A673 (cell line): ENCODE measurements around the gene STXBP4. TPM values are rescaled to one million over a fixed set of nuclear protein-coding genes. Genes with fewer than 3 reads are reported as not detected.

ENCODE experiments used
- BruUV-seq: library from RNA; stranded (reverse); fragments of 400-500 nt; replicated peaks from 2 replicates; lab custom pipeline; 2021; lab: Mats Ljungman, UMichigan
- CTCF ChIA-PET: fragments of 300-600 bp; sonication (Branson Sonifier 250); formaldehyde crosslinking; loops from one replicate; lab custom pipeline; 2022; ENCODE audit warnings: antibody characterized with exemption; lab: Charles Lee
- POLR2A ChIA-PET: fragments of 300-600 bp; sonication (Branson Sonifier 250); formaldehyde crosslinking; loops from one replicate; lab custom pipeline; 2022; ENCODE audit warnings: antibody characterized with exemption; ENCODE audit not compliant: low non-redundant PET; lab: Charles Lee
- DNase-seq: peaks from one replicate; pipeline ENCODE4 v3.0.0-alpha.2; 2015; ENCODE audit warnings: low spot score
- H3K27ac ChIP-seq: fragments of 200-600 bp; sonication (generic); 2 replicates; pipeline ENCODE4 v1.5.1; 2016; ENCODE audit warnings: mixed run types, low read depth, mild to moderate bottlenecking, mixed read lengths, antibody characterized with exemption, low read length; ENCODE audit not compliant: poor library complexity, severe bottlenecking
- H3K27me3 ChIP-seq: fragments of 200-600 bp; sonication (generic); replicated peaks from 2 replicates; pipeline ENCODE4 v1.6.1; 2017; ENCODE audit warnings: mixed run types, low read depth, mild to moderate bottlenecking, mixed read lengths, antibody characterized with exemption, low read length; ENCODE audit not compliant: insufficient read depth, poor library complexity
- H3K36me3 ChIP-seq: fragments of 200-600 bp; sonication (generic); 2 replicates; pipeline ENCODE4 v1.6.1; 2016; ENCODE audit warnings: mixed run types, mild to moderate bottlenecking, mixed read lengths, antibody characterized with exemption, low read length; ENCODE audit not compliant: insufficient read depth, poor library complexity, severe bottlenecking
- H3K4me1 ChIP-seq: fragments of 200-600 bp; sonication (generic); 2 replicates; pipeline ENCODE4 v1.6.1; 2017; ENCODE audit warnings: mixed run types, mild to moderate bottlenecking, mixed read lengths, antibody characterized with exemption, low read length; ENCODE audit not compliant: insufficient read depth, poor library complexity, severe bottlenecking
- H3K4me3 ChIP-seq: fragments of 200-600 bp; sonication (generic); 2 replicates; pipeline ENCODE4 v1.5.1; 2016; ENCODE audit warnings: low read depth, mixed run types, mild to moderate bottlenecking, mixed read lengths, low read length; ENCODE audit not compliant: poor library complexity, severe bottlenecking
- H3K9me3 ChIP-seq: fragments of 200-600 bp; sonication (generic); 2 replicates; pipeline ENCODE4 v1.6.1; 2016; ENCODE audit warnings: mixed run types, low read depth, mild to moderate bottlenecking, mixed read lengths, antibody characterized with exemption, low read length; ENCODE audit not compliant: poor library complexity, severe bottlenecking
- CTCF ChIP-seq: fragments of 300-800, 200-600 bp; sonication (generic); conservative IDR thresholded peaks from 2 replicates; pipeline ENCODE4 v1.5.1; 2017; ENCODE audit warnings: low read depth, mild to moderate bottlenecking, antibody characterized with exemption, low read length, moderate library complexity, mixed read lengths
- EZH2 ChIP-seq: fragments of 200-600 bp; sonication (generic); IDR thresholded peaks from 2 replicates; pipeline ENCODE4 v1.6.1; 2017; ENCODE audit warnings: borderline replicate concordance, low read depth, mild to moderate bottlenecking, mixed read lengths, antibody characterized with exemption, low read length; ENCODE audit not compliant: poor library complexity, severe bottlenecking
- intact Hi-C: fragments of 100-400 bp; cut with micrococcal nuclease; formaldehyde crosslinking; loops from one replicate; pipeline ENCODE4 v1.10.0; 2022; ENCODE audit not compliant: unreplicated experiment
- total RNA-seq: library from RNA; stranded (reverse); gene quantifications from 2 replicates; pipeline ENCODE4 v1.2.3, GENCODE V29; 2021

Gene STXBP4
- total RNA-seq, 1 experiment from 2014 or later = 24.2 TPM

- DNase-seq = no peak
- no TSS peak for BruUV-seq
- no peak overlapping the region for H3K27ac ChIP-seq
- no peak overlapping the region for H3K4me3 ChIP-seq
- TF ChIP-seq EZH2 (no peak), CTCF (no peak)
- H3K36me3 ChIP-seq = no peaks in the 10 kb centered on the region
- ChIA-PET POLR2A (no interaction called here), CTCF (no interaction called here)
- no peaks in the 10 kb centered on the region for H3K27me3 ChIP-seq
- H3K4me1 ChIP-seq = no peaks in the 10 kb centered on the region
- intact Hi-C loops = no loop called here
- H3K9me3 ChIP-seq = no peaks in the 10 kb centered on the region
These were observed 180.9 kb downstream of the STXBP4 start for GRCh38 chr17:55149485-55149884.

GRCh38 chr17:55152236-55152635, 183.7 kb downstream of the STXBP4 start:
- Histone ChIP-seq H3K36me3 (no peaks in the 10 kb centered on the region), H3K9me3 (no peaks in the 10 kb centered on the region), H3K4me1 (peaks cover 24% of the 10 kb centered on the region), H3K27ac (no peak overlapping the region), H3K27me3 (no peaks in the 10 kb centered on the region), H3K4me3 (no peak overlapping the region)
- no peak for DNase-seq
- intact Hi-C loops = no loop called here
- ChIA-PET POLR2A (no interaction called here), CTCF (no interaction called here)
- no peak for TF ChIP-seq EZH2
- TF ChIP-seq CTCF = no peak
- no TSS peak for BruUV-seq

- ChIA-PET POLR2A (no interaction called here), CTCF (no interaction called here)
- BruUV-seq = no TSS peak
- Histone ChIP-seq H3K9me3 (no peaks in the 10 kb centered on the region), H3K27me3 (no peaks in the 10 kb centered on the region), H3K27ac (no peak overlapping the region), H3K36me3 (no peaks in the 10 kb centered on the region), H3K4me3 (no peak overlapping the region), H3K4me1 (peaks cover 34% of the 10 kb centered on the region)
- DNase-seq = no peak
- TF ChIP-seq CTCF (no peak), EZH2 (no peak)
- intact Hi-C loops = no loop called here
These were observed 185.5 kb downstream of the STXBP4 start for GRCh38 chr17:55154101-55154500.
